HepG2 (cell line): Measurements from ENCODE around the gene CTRL. TPM values are rescaled to one million over a fixed set of nuclear protein-coding genes. Genes with fewer than 3 reads are reported as not detected.

ENCODE experiments used
- HNF4G ChIP-seq, 2 experiments: sonication (generic) in 1 of 2; formaldehyde crosslinking in 1 of 2; IDR thresholded peaks; 2 replicates each; pipeline versions ENCODE4 v1.4.0 to v1.6.1; 2011 to 2020; ENCODE audit warnings: borderline replicate concordance in 2 of 2, low read depth in 2 of 2, mild to moderate bottlenecking in 2 of 2, low read length in 1 of 2, missing genetic modification reagents in 1 of 2, moderate library complexity in 1 of 2
- SMC3 ChIP-seq: IDR thresholded peaks from 2 replicates; pipeline ENCODE4 v1.6.1; 2011; ENCODE audit warnings: low read length, improper control_type of control experiment
- SYNCRIP ChIP-seq: fragments of 200-400 bp; formaldehyde crosslinking; IDR thresholded peaks from 2 replicates; pipeline ENCODE4 v1.6.1; 2018; ENCODE audit warnings: mild to moderate bottlenecking, low read depth, low read length; ENCODE audit not compliant: insufficient read depth
- TCF7 ChIP-seq: sonication (generic); IDR thresholded peaks from 2 replicates; pipeline ENCODE4 v1.6.1; 2016; ENCODE audit warnings: antibody characterized with exemption, low read depth
- ZNF672 ChIP-seq: sonication (generic); formaldehyde crosslinking; IDR thresholded peaks from 2 replicates; pipeline ENCODE4 v1.8.1; 2022; ENCODE audit warnings: missing genetic modification reagents
- ZNF674 ChIP-seq: sonication (generic); formaldehyde crosslinking; IDR thresholded peaks from 2 replicates; pipeline ENCODE4 v1.5.0; 2020; ENCODE audit warnings: low read depth, mild to moderate bottlenecking, missing genetic modification reagents
- ZNF776 ChIP-seq: sonication (generic); formaldehyde crosslinking; IDR thresholded peaks from 2 replicates; pipeline ENCODE4 v1.4.0; 2020; ENCODE audit warnings: mild to moderate bottlenecking, missing genetic modification reagents
- polyA plus RNA-seq, 8 experiments: library from polyadenylated mRNA; depleted of rRNA in 3 of 8; stranded (reverse) in 7 of 8; unstranded in 1 of 8; fragments of >200 nt; fragmentation: Illumina TruSeq in 4 of 8; extraction: Trizol in 4 of 8; gene quantifications; 2 replicates each; pipeline versions ENCODE4 v1.2.1 to v1.2.3, GENCODE V29; 2011 to 2016; ENCODE audit warnings: low read depth in 4 of 8, missing spikeins in 1 of 8, mixed read lengths in 1 of 8; ENCODE audit not compliant: insufficient read depth in 1 of 8
- total RNA-seq, 5 experiments: library from RNA; depleted of rRNA; stranded (reverse); fragments of >200 nt; fragmentation: Illumina TruSeq; extraction: Trizol; gene quantifications; 2 replicates each; pipeline ENCODE4 v1.2.3, GENCODE V29; 2016; ENCODE audit warnings: low read depth in 1 of 5
- TF ChIP-seq, protein P1 (sequence below): sonication (generic); formaldehyde crosslinking; IDR thresholded peaks from 2 replicates; pipeline ENCODE4 v1.5.1; 2020; ENCODE audit warnings: missing genetic modification reagents, mild to moderate bottlenecking, borderline replicate concordance
- TF ChIP-seq, protein P2 (sequence below), 2 experiments: fragments of 450-650 bp in 1 of 2; sonication (generic) in 1 of 2; formaldehyde crosslinking in 1 of 2; IDR thresholded peaks; 2 replicates each; pipeline versions ENCODE4 v1.6.1 to v1.8.0; 2016 to 2022; ENCODE audit warnings: antibody characterized with exemption in 1 of 2, mild to moderate bottlenecking in 1 of 2, missing genetic modification reagents in 1 of 2
- TF ChIP-seq, protein P3 (sequence below): sonication (generic); formaldehyde crosslinking; IDR thresholded peaks from 2 replicates; pipeline ENCODE4 v1.4.0; 2020; ENCODE audit warnings: missing genetic modification reagents

Gene CTRL
- total and polyA plus RNA-seq, 2 of the 13 experiments (the other 11 are each of a cell fraction or from before 2014, with no cell fraction given), result 1.9 to 2.7 TPM

DNA sequence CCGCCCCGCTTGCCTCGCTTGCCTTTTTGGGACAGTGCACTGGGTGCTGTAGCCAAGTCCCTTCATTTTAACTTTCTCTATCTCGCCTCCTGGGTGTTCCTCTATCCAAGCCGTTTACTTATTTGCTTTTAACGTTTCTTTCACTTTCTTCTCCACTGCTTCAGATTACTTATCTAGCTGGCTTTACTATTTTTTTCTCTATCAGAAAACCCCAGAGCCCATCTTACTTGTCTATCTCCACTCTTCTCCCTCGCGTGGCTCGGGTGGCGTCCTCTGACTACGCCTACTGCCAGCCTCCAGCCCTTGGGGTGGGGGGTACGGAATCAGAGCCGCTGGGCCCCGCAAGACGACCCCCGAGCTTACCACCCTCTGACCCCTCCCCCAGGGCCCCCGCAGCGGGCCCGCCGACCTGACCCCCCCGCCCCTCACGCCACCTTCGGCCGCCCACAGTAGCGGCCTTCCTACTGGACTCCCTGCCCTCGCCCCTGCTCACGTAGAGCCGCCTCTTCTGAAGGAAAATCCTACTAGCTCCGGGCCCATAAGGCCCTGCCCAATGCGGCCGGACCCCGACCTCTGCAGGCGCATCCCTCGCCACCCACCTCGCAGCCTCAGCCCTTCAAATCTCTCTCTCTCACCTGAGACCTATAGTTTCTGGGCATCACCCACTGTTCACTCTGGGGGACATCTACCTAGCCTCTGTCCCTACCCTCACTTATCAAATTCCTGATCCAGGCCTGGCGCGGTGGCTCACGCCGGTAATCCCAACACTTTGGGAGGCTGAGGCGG lies 37.8 kb upstream of the CTRL start (continued):
- TF ChIP-seq, protein P1, sequence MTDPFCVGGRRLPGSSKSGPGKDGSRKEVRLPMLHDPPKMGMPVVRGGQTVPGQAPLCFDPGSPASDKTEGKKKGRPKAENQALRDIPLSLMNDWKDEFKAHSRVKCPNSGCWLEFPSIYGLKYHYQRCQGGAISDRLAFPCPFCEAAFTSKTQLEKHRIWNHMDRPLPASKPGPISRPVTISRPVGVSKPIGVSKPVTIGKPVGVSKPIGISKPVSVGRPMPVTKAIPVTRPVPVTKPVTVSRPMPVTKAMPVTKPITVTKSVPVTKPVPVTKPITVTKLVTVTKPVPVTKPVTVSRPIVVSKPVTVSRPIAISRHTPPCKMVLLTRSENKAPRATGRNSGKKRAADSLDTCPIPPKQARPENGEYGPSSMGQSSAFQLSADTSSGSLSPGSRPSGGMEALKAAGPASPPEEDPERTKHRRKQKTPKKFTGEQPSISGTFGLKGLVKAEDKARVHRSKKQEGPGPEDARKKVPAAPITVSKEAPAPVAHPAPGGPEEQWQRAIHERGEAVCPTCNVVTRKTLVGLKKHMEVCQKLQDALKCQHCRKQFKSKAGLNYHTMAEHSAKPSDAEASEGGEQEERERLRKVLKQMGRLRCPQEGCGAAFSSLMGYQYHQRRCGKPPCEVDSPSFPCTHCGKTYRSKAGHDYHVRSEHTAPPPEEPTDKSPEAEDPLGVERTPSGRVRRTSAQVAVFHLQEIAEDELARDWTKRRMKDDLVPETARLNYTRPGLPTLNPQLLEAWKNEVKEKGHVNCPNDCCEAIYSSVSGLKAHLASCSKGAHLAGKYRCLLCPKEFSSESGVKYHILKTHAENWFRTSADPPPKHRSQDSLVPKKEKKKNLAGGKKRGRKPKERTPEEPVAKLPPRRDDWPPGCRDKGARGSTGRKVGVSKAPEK (CRISPR knock-in tag), result no peak
- TF ChIP-seq ZNF672 (CRISPR knock-in tag) (no peak), SYNCRIP (no peak), HNF4G (IDR thresholded peaks at IDR 0.05; ENCODE audit: borderline replicate concordance, low read depth, low read length) (peak; percentile 24; the same call in 1 of the 2 replicates), HNF4G (CRISPR knock-in tag; IDR thresholded peaks at IDR 0.05; ENCODE audit: borderline replicate concordance, low read depth) (no peak), ZNF776 (CRISPR knock-in tag) (peak; percentile 72), TCF7 (no peak), SMC3 (no peak), ZNF674 (CRISPR knock-in tag) (0 out of 2 replicates have a peak, but pooled peaks have one; percentile 18)
- TF ChIP-seq, protein P2, sequence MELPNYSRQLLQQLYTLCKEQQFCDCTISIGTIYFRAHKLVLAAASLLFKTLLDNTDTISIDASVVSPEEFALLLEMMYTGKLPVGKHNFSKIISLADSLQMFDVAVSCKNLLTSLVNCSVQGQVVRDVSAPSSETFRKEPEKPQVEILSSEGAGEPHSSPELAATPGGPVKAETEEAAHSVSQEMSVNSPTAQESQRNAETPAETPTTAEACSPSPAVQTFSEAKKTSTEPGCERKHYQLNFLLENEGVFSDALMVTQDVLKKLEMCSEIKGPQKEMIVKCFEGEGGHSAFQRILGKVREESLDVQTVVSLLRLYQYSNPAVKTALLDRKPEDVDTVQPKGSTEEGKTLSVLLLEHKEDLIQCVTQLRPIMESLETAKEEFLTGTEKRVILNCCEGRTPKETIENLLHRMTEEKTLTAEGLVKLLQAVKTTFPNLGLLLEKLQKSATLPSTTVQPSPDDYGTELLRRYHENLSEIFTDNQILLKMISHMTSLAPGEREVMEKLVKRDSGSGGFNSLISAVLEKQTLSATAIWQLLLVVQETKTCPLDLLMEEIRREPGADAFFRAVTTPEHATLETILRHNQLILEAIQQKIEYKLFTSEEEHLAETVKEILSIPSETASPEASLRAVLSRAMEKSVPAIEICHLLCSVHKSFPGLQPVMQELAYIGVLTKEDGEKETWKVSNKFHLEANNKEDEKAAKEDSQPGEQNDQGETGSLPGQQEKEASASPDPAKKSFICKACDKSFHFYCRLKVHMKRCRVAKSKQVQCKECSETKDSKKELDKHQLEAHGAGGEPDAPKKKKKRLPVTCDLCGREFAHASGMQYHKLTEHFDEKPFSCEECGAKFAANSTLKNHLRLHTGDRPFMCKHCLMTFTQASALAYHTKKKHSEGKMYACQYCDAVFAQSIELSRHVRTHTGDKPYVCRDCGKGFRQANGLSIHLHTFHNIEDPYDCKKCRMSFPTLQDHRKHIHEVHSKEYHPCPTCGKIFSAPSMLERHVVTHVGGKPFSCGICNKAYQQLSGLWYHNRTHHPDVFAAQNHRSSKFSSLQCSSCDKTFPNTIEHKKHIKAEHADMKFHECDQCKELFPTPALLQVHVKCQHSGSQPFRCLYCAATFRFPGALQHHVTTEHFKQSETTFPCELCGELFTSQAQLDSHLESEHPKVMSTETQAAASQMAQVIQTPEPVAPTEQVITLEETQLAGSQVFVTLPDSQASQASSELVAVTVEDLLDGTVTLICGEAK (IDR thresholded peaks at IDR 0.05), result no peak
- TF ChIP-seq, protein P2 (CRISPR knock-in tag; IDR thresholded peaks at IDR 0.05), result 0 out of 2 replicates have a peak, but pooled peaks have one; percentile 23
- TF ChIP-seq, protein P3, sequence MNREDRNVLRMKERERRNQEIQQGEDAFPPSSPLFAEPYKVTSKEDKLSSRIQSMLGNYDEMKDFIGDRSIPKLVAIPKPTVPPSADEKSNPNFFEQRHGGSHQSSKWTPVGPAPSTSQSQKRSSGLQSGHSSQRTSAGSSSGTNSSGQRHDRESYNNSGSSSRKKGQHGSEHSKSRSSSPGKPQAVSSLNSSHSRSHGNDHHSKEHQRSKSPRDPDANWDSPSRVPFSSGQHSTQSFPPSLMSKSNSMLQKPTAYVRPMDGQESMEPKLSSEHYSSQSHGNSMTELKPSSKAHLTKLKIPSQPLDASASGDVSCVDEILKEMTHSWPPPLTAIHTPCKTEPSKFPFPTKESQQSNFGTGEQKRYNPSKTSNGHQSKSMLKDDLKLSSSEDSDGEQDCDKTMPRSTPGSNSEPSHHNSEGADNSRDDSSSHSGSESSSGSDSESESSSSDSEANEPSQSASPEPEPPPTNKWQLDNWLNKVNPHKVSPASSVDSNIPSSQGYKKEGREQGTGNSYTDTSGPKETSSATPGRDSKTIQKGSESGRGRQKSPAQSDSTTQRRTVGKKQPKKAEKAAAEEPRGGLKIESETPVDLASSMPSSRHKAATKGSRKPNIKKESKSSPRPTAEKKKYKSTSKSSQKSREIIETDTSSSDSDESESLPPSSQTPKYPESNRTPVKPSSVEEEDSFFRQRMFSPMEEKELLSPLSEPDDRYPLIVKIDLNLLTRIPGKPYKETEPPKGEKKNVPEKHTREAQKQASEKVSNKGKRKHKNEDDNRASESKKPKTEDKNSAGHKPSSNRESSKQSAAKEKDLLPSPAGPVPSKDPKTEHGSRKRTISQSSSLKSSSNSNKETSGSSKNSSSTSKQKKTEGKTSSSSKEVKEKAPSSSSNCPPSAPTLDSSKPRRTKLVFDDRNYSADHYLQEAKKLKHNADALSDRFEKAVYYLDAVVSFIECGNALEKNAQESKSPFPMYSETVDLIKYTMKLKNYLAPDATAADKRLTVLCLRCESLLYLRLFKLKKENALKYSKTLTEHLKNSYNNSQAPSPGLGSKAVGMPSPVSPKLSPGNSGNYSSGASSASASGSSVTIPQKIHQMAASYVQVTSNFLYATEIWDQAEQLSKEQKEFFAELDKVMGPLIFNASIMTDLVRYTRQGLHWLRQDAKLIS, result no peak
